Fibroblast of villous mesenchyme (primary cell): Measurements from ENCODE around the gene GLIS1. TPM values are rescaled to one million over a fixed set of nuclear protein-coding genes. Genes with fewer than 3 reads are reported as not detected.

ENCODE experiments used
- DNase-seq: peaks from one replicate; pipeline ENCODE4 v3.0.0-alpha.2; 2010; ENCODE audit warnings: low read depth
- H3K4me3 ChIP-seq: 2 replicates; pipeline ENCODE4 v1.5.1; 2011; ENCODE audit warnings: low read depth, mild to moderate bottlenecking, low read length
- CTCF ChIP-seq: IDR thresholded peaks from 2 replicates; pipeline ENCODE4 v1.5.1; 2012; ENCODE audit warnings: low read depth, mild to moderate bottlenecking, low read length; ENCODE audit not compliant: insufficient read depth
- total RNA-seq: library from RNA; depleted of rRNA; stranded (reverse); fragments of >200 nt; gene quantifications from 2 replicates; pipeline ENCODE4 v1.2.3, GENCODE V29; 2012

Gene GLIS1
- total RNA-seq, 1 donor: 0.43 TPM

GRCh38 chr1:53645690-53646078, 93.3 kb downstream of the GLIS1 start:
- H3K4me3 ChIP-seq: no peak overlapping the region
- no peak for TF ChIP-seq CTCF
- no peak for DNase-seq

GRCh38 chr1:53644909-53645689, 93.9 kb downstream of the GLIS1 start:
- H3K4me3 ChIP-seq: no peak overlapping the region
- DNase-seq: no peak
- no peak for TF ChIP-seq CTCF

GRCh38 chr1:53644496-53644895, 94.5 kb downstream of the GLIS1 start:
- DNase-seq: no peak
- TF ChIP-seq CTCF: no peak
- no peak overlapping the region for H3K4me3 ChIP-seq

GRCh38 chr1:53643881-53644390, 95.0 kb downstream of the GLIS1 start:
- H3K4me3 ChIP-seq: no peak overlapping the region
- no peak for DNase-seq
- TF ChIP-seq CTCF: no peak

GRCh38 chr1:53643041-53643880, 95.7 kb downstream of the GLIS1 start:
- DNase-seq: peak; percentile 3
- H3K4me3 ChIP-seq: no peak overlapping the region
- TF ChIP-seq CTCF: no peak

GRCh38 chr1:53642607-53643006, 96.4 kb downstream of the GLIS1 start:
- H3K4me3 ChIP-seq: no peak overlapping the region
- no peak for DNase-seq
- no peak for TF ChIP-seq CTCF
